IgD-negative memory B cell (primary cell): ENCODE results near the gene CSDE1. TPM values are rescaled to one million over a fixed set of nuclear protein-coding genes. Genes with fewer than 3 reads are reported as not detected.
"Not testable (repeated sequence)": the region's sequence is repeated elsewhere in the genome, so short reads cannot be mapped to it uniquely, and the experiment has no call there.

ENCODE experiments used
- H3K27ac Mint-ChIP-seq, 3 donors: one replicate each; pipeline ENCODE4 v1.8.0; 2020 to 2022; ENCODE audit warnings: mild to moderate bottlenecking in 3 of 3, mixed read lengths in 3 of 3, moderate library complexity in 1 of 3
- H3K27me3 Mint-ChIP-seq: one replicate; pipeline ENCODE4 v1.8.0; 2021; ENCODE audit warnings: mixed read lengths
- H3K36me3 Mint-ChIP-seq: one replicate; pipeline ENCODE4 v1.8.0; 2020; ENCODE audit warnings: mild to moderate bottlenecking, mixed read lengths
- H3K4me1 Mint-ChIP-seq, 3 donors: one replicate each; pipeline ENCODE4 v1.8.0; 2020 to 2022; ENCODE audit warnings: mixed read lengths in 3 of 3, mild to moderate bottlenecking in 1 of 3
- H3K4me3 Mint-ChIP-seq, 4 donors: one replicate each; pipeline ENCODE4 v1.8.0; 2020 to 2022; ENCODE audit warnings: mild to moderate bottlenecking in 4 of 4, mixed read lengths in 4 of 4, moderate library complexity in 3 of 4
- H3K9me3 Mint-ChIP-seq, 3 donors: one replicate each; pipeline ENCODE4 v1.8.0; 2020 to 2021; ENCODE audit warnings: mixed read lengths in 3 of 3, mild to moderate bottlenecking in 1 of 3
- polyA plus RNA-seq: library from polyadenylated mRNA; unstranded; fragments of 300-500 nt; fragmentation: Illumina TruSeq; gene quantifications from one replicate; pipeline ENCODE4 v1.2.3, GENCODE V29; 2021

Gene CSDE1
- polyA plus RNA-seq = 312 TPM

GRCh38 chr1:114757455-114758255, at the start of gene CSDE1:
Gene CSDE1, minus strand, starts transcription at chr1:114757984. Its CDS starts 18,094 bp downstream, at chr1:114739890.
- no peaks in the 10 kb centered on the region for H3K27me3 Mint-ChIP-seq
- peaks cover 44 to 47% (median 46%) of the 10 kb centered on the region in 3 donors for H3K4me1 Mint-ChIP-seq
- H3K27ac Mint-ChIP-seq = peak within 1 kb of the TSS; percentile 100
- H3K4me3 Mint-ChIP-seq = peak within 1 kb of the TSS; percentile 99 to 100 (median 100)
- H3K9me3 Mint-ChIP-seq = peaks cover 0 to 1% (median 0%) of the 10 kb centered on the region in 3 donors
- H3K36me3 Mint-ChIP-seq = peaks cover 3% of the 10 kb centered on the region

DNA sequence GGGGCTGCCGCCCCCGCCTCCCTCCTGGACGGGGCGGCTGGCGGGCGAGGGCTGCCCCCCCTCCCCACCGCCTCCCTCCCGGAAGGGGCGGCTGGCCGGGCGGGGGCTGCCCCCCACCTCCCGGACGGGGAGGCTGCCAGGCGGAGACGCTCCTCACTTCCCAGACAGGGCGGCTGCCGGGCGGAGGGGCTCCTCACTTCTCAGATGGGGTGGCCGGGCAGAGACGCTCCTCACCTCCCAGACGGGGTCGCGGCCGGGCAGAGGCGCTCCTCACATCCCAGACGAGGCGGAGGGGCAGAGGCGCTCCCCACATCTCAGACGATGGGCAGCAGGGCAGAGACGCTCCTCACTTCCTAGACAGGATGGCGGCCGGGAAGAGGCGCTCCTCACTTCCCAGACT, 46.7 kb upstream of the CSDE1 start:
- H3K36me3 Mint-ChIP-seq, H3K4me1 Mint-ChIP-seq, H3K4me3 Mint-ChIP-seq, H3K9me3 Mint-ChIP-seq, H3K27ac Mint-ChIP-seq: not testable (repeated sequence)
- H3K27me3 Mint-ChIP-seq = peaks cover 13% of the 10 kb centered on the region

GRCh38 chr1:114803001-114803400, 45.2 kb upstream of the CSDE1 start:
- Mint-ChIP-seq H3K27me3 (peaks cover 8% of the 10 kb centered on the region), H3K9me3 (peaks cover 0 to 5% (median 0%) of the 10 kb centered on the region in 3 donors), H3K27ac (no peak overlapping the region), H3K4me1 (no peaks in the 10 kb centered on the region), H3K4me3 (no peak overlapping the region), H3K36me3 (no peaks in the 10 kb centered on the region)

DNA sequence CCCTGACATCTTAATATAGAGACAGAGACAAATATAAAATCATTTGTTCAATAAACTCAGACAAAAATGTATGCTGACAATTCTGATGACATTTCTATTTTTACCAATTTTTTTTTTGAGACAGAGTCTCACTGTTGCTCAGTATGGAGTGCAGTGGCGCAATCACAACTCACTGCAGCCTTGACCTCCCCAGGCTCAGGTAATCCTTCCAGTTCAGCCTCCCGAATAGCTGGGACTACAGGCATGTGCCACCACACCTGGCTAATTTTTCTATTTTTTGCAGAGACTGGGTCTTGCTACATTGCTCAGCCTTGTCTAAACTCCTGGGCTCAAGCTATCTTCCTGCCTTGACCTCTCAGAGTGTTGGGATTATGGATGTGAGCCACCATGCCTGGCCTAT, 36.3 kb upstream of the CSDE1 start:
- no peaks in the 10 kb centered on the region for H3K4me1 Mint-ChIP-seq
- H3K36me3 Mint-ChIP-seq = no peaks in the 10 kb centered on the region
- H3K27ac Mint-ChIP-seq = no peak overlapping the region
- peaks cover 17% of the 10 kb centered on the region for H3K27me3 Mint-ChIP-seq
- H3K4me3 Mint-ChIP-seq = no peak overlapping the region
- no peaks in the 10 kb centered on the region for H3K9me3 Mint-ChIP-seq

GRCh38 chr1:114790581-114790980, 32.8 kb upstream of the CSDE1 start:
- Mint-ChIP-seq H3K9me3 (peaks cover 3 to 16% (median 10%) of the 10 kb centered on the region in 3 donors), H3K27me3 (peaks cover 23% of the 10 kb centered on the region)
- H3K4me3 Mint-ChIP-seq, H3K36me3 Mint-ChIP-seq, H3K27ac Mint-ChIP-seq, H3K4me1 Mint-ChIP-seq: not testable (repeated sequence)

DNA sequence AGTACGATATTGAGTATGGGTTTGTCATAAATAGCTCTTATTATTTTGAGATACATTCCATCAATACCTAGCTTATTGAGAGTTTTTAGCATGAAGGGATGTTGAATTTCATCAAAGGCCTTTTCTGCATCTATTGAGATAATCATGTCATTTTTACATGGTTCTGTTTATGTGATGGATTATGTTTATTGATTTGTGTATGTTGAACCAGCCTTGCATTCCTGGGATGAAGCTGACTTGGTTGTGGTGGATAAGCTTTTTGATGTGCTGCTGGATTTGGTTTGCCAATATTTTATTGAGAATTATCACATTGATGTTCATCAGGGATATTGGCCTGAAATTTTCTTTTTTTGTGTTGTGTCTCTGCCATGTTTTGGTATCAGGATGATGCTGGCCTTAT, 28.7 kb upstream of the CSDE1 start:
- Mint-ChIP-seq H3K27me3 (peaks cover 13% of the 10 kb centered on the region), H3K9me3 (peaks cover 10 to 16% (median 11%) of the 10 kb centered on the region in 3 donors)
- H3K4me3 Mint-ChIP-seq, H3K36me3 Mint-ChIP-seq, H3K27ac Mint-ChIP-seq, H3K4me1 Mint-ChIP-seq: not testable (repeated sequence)

DNA sequence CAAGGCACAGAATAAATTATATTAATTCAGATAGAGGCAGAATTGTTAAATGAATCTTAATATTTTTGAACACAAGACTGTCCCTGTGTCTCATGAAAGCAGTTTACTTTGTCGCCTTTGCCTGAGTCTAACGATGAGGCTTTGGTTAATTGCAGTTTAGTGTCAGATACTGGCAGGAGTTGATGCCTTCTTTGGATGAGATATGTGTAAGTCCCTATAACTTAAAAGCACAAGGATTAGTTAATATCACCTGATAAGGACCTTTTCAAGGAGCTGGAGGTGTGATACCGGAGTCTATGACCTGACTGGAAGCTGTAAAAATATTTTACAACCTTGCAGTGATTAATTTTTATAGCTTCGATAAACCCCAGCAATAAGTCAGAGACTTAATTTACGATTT, 24.7 kb upstream of the CSDE1 start:
- H3K36me3 Mint-ChIP-seq = peaks cover 6% of the 10 kb centered on the region
- no peak overlapping the region for H3K27ac Mint-ChIP-seq
- peaks cover 9 to 22% (median 18%) of the 10 kb centered on the region in 3 donors for H3K4me1 Mint-ChIP-seq
- H3K27me3 Mint-ChIP-seq = peaks cover 7% of the 10 kb centered on the region
- H3K9me3 Mint-ChIP-seq = peaks cover 10 to 16% (median 10%) of the 10 kb centered on the region in 3 donors
- peak overlapping the region in 1 of 4 donors; percentile 100 for H3K4me3 Mint-ChIP-seq

- peak within 1 kb of the TSS; percentile 95 to 99 (median 95) for H3K27ac Mint-ChIP-seq
- peaks cover 0 to 7% (median 3%) of the 10 kb centered on the region in 3 donors for H3K9me3 Mint-ChIP-seq
Observed at GRCh38 chr1:114780344-114781226, 22.8 kb upstream of the CSDE1 start, which contains the start of gene SIKE1. Gene SIKE1, minus strand, starts transcription at chr1:114780685. Its CDS starts 78 bp downstream, at chr1:114780607.

GRCh38 chr1:114779722-114780121, 21.9 kb upstream of the CSDE1 start:
- Mint-ChIP-seq H3K4me3 (peak overlapping the region; percentile 100), H3K27ac (peak overlapping the region; percentile 95 to 99 (median 95)), H3K4me1 (peaks cover 9 to 22% (median 18%) of the 10 kb centered on the region in 3 donors), H3K36me3 (peaks cover 8% of the 10 kb centered on the region), H3K27me3 (no peaks in the 10 kb centered on the region), H3K9me3 (peaks cover 0 to 3% (median 2%) of the 10 kb centered on the region in 3 donors)

More at GRCh38 chr1:114780344-114781226, 22.8 kb upstream of the CSDE1 start, which contains the start of gene SIKE1:
- peaks cover 9 to 22% (median 18%) of the 10 kb centered on the region in 3 donors for H3K4me1 Mint-ChIP-seq
- no peaks in the 10 kb centered on the region for H3K27me3 Mint-ChIP-seq
- H3K36me3 Mint-ChIP-seq = peaks cover 8% of the 10 kb centered on the region
- peak within 1 kb of the TSS; percentile 100 for H3K4me3 Mint-ChIP-seq

DNA sequence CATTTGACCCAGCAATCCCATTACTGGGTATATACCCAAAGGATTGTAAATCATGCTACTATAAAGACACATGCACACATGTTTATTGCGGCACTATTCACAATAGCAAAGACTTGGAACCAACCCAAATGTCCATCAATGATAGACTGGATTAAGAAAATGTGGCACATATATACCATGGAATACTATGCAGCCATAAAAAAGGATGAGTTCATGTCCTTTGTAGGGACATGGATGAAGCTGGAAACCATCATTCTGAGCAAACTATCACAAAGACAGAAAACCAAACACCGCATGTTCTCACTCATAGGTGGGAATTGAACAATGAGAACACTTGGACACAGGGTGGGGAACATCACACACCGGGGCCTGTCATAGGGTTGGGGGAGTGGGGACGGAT, 18.9 kb upstream of the CSDE1 start:
- not testable (repeated sequence) for H3K36me3 Mint-ChIP-seq, H3K27ac Mint-ChIP-seq, H3K9me3 Mint-ChIP-seq, H3K27me3 Mint-ChIP-seq
- H3K4me3 Mint-ChIP-seq = peak overlapping the region in 1 of 4 donors; percentile 23
- H3K4me1 Mint-ChIP-seq = peaks cover 9 to 22% (median 18%) of the 10 kb centered on the region in 3 donors

DNA sequence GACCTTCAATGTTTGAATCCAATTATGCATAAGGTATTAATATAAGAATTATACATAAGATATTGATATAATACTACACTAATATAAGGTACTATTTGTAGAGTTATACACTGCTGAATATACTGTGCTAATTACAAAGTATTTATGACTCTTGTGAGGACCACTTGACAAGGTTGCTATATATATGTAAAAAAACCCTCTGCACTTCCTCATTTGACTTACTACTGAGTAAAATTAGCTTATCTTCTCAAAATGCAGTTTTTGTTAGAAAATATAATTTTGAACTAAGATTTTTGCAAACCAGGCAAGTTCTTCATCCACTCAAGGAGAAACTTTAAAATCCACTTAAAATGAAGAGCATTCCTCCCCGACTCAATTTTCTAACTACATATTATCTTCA, 14.2 kb upstream of the CSDE1 start:
- no peaks in the 10 kb centered on the region for H3K9me3 Mint-ChIP-seq
- no peaks in the 10 kb centered on the region for H3K4me1 Mint-ChIP-seq
- no peaks in the 10 kb centered on the region for H3K27me3 Mint-ChIP-seq
- no peak overlapping the region for H3K27ac Mint-ChIP-seq
- H3K4me3 Mint-ChIP-seq = no peak overlapping the region
- peaks cover 9% of the 10 kb centered on the region for H3K36me3 Mint-ChIP-seq

DNA sequence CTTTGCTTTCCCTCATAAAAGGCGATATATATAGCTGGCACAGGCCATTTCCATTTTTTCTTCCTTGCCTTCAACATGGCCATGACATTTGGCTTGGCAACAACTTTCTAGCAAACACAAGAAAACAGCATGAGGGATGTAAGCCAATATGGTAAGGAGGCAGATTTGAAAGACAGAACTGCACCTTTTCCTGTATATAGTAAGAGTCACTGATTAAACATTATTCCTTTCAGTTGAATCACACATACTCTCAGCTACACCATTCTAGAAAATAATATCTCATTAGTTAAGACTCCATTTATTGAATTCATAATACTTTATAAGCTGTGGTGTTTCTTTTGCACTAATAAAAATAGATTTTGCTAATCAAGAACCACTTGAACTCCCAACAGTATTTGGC, 13.2 kb upstream of the CSDE1 start:
- H3K4me3 Mint-ChIP-seq = no peak overlapping the region
- no peaks in the 10 kb centered on the region for H3K27me3 Mint-ChIP-seq
- peaks cover 6% of the 10 kb centered on the region for H3K36me3 Mint-ChIP-seq
- no peak overlapping the region for H3K27ac Mint-ChIP-seq
- no peaks in the 10 kb centered on the region for H3K9me3 Mint-ChIP-seq
- H3K4me1 Mint-ChIP-seq = no peaks in the 10 kb centered on the region

GRCh38 chr1:114764689-114765088, 6.9 kb upstream of the CSDE1 start:
- Mint-ChIP-seq H3K9me3 (peaks cover 0 to 7% (median 0%) of the 10 kb centered on the region in 3 donors), H3K4me1 (no peaks in the 10 kb centered on the region), H3K4me3 (peak overlapping the region in 1 of 4 donors; percentile 46), H3K27me3 (no peaks in the 10 kb centered on the region), H3K36me3 (peaks cover 3% of the 10 kb centered on the region), H3K27ac (peak overlapping the region in 1 of 3 donors; percentile 82)

- H3K4me1 Mint-ChIP-seq = peaks cover 40 to 42% (median 40%) of the 10 kb centered on the region in 3 donors
- H3K36me3 Mint-ChIP-seq = peaks cover 3% of the 10 kb centered on the region
- peaks cover 0 to 5% (median 1%) of the 10 kb centered on the region in 3 donors for H3K9me3 Mint-ChIP-seq
- H3K4me3 Mint-ChIP-seq = peak overlapping the region; percentile 99 to 100 (median 100)
- H3K27ac Mint-ChIP-seq = peak overlapping the region; percentile 100
- H3K27me3 Mint-ChIP-seq = no peaks in the 10 kb centered on the region
Observed at GRCh38 chr1:114758256-114758832, 560 bp upstream of the CSDE1 start.
